Calu3 (cell line): Measurements from ENCODE around the gene PCED1B. TPM values are rescaled to one million over a fixed set of nuclear protein-coding genes. Genes with fewer than 3 reads are reported as not detected.
"Not testable (repeated sequence)": the region's sequence is repeated elsewhere in the genome, so short reads cannot be mapped to it uniquely, and the experiment has no call there.

Experiments
- BruUV-seq: library from RNA; stranded (reverse); fragments of 400-500 nt; replicated peaks from 2 replicates; lab custom pipeline; 2021; lab: Mats Ljungman, UMichigan
- CTCF ChIA-PET: fragments of 300-600 bp; sonication (Branson Sonifier 250); formaldehyde crosslinking; loops from one replicate; lab custom pipeline; 2022; ENCODE audit warnings: antibody characterized with exemption; lab: Charles Lee
- DNase-seq: peaks from one replicate; pipeline ENCODE4 v3.0.0; 2022
- H3K27ac Mint-ChIP-seq: one replicate; pipeline ENCODE4 v1.8.0; 2022; ENCODE audit warnings: mixed read lengths; ENCODE audit not compliant: unreplicated experiment
- H3K27me3 Mint-ChIP-seq: one replicate; pipeline ENCODE4 v1.8.0; 2022; ENCODE audit warnings: mixed read lengths; ENCODE audit not compliant: unreplicated experiment
- H3K36me3 Mint-ChIP-seq: one replicate; pipeline ENCODE4 v1.8.0; 2022; ENCODE audit warnings: mild to moderate bottlenecking, moderate library complexity, mixed read lengths; ENCODE audit not compliant: insufficient read depth, unreplicated experiment
- H3K4me1 Mint-ChIP-seq: one replicate; pipeline ENCODE4 v1.8.0; 2022; ENCODE audit warnings: mild to moderate bottlenecking, low read depth, mixed read lengths; ENCODE audit not compliant: unreplicated experiment
- H3K4me3 Mint-ChIP-seq: one replicate; pipeline ENCODE4 v1.8.0; 2022; ENCODE audit warnings: mild to moderate bottlenecking, low read depth, moderate library complexity, mixed read lengths; ENCODE audit not compliant: unreplicated experiment
- H3K9me3 Mint-ChIP-seq: one replicate; pipeline ENCODE4 v1.8.0; 2022; ENCODE audit warnings: low read depth, mixed read lengths; ENCODE audit not compliant: unreplicated experiment
- intact Hi-C: fragments of 100-400 bp; cut with micrococcal nuclease; formaldehyde crosslinking; loops from one replicate; pipeline ENCODE4 v1.10.0; 2022; ENCODE audit not compliant: unreplicated experiment
- total RNA-seq: library from RNA; stranded (reverse); gene quantifications from 2 replicates; pipeline ENCODE4 v1.2.3, GENCODE V29; 2022
- TF ChIP-seq, protein P1 (sequence below): fragments of 200-600 bp; IDR thresholded peaks from one replicate; pipeline ENCODE4 v1.8.0; 2022; ENCODE audit warnings: antibody characterized with exemption; ENCODE audit not compliant: unreplicated experiment

PCED1B gene
- total RNA-seq, 1 experiment from 2014 or later, result 4.1 TPM

DNA sequence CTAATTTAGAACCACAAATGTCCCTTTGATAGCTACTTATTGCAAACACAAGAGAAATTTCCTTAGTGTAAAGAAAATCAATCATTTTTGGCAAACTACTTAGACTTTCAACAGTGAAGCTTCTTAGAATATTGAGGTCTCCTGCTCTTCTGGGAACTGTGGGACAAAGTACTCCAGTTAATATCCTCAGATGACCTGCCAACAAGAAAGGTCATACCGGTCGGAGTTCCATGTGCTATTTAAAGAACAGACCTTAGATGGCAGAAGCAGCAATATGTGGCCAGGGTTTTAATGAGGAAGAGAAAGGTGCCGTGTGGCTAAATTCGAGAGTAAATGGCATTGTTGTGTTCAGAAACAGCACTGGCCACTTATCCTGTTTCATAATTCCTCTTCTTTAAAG is 115.1 kb downstream of the PCED1B start:
- Mint-ChIP-seq H3K27me3 (no peaks in the 10 kb centered on the region), H3K4me1 (peaks cover 49% of the 10 kb centered on the region), H3K9me3 (no peaks in the 10 kb centered on the region), H3K4me3 (no peak overlapping the region), H3K27ac (no peak overlapping the region), H3K36me3 (peaks cover 8% of the 10 kb centered on the region)
- no peak for DNase-seq
- TF ChIP-seq, protein P1, sequence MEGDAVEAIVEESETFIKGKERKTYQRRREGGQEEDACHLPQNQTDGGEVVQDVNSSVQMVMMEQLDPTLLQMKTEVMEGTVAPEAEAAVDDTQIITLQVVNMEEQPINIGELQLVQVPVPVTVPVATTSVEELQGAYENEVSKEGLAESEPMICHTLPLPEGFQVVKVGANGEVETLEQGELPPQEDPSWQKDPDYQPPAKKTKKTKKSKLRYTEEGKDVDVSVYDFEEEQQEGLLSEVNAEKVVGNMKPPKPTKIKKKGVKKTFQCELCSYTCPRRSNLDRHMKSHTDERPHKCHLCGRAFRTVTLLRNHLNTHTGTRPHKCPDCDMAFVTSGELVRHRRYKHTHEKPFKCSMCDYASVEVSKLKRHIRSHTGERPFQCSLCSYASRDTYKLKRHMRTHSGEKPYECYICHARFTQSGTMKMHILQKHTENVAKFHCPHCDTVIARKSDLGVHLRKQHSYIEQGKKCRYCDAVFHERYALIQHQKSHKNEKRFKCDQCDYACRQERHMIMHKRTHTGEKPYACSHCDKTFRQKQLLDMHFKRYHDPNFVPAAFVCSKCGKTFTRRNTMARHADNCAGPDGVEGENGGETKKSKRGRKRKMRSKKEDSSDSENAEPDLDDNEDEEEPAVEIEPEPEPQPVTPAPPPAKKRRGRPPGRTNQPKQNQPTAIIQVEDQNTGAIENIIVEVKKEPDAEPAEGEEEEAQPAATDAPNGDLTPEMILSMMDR, result no peak
- intact Hi-C loops, result no loop called here
- no TSS peak for BruUV-seq
- CTCF ChIA-PET, result no interaction called here

DNA sequence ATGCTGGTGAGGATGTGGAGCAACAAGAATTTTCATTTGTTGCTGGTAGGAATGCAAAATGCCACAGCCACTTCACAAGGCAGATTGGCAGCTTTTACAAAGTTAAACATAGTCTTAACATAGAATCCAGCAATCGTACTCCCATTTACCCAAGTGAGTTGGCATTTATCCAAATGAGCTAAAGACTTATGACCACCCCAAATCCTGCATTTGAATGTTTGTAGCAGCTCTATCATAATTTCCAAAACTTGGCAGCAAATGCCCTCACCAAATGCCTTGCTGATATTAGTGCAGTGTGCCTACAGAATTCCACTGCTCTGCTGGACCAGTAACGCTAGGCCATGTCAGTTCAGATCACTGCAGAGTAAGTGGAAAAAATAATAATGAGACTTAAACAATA is 121.0 kb downstream of the PCED1B start:
- Mint-ChIP-seq H3K9me3 (peaks cover 2% of the 10 kb centered on the region), H3K4me1 (no peaks in the 10 kb centered on the region), H3K27ac (no peak overlapping the region), H3K4me3 (no peak overlapping the region), H3K36me3 (no peaks in the 10 kb centered on the region), H3K27me3 (no peaks in the 10 kb centered on the region)
- no peak for DNase-seq
- CTCF ChIA-PET, result no interaction called here
- TF ChIP-seq, protein P1, result no peak
- BruUV-seq, result no TSS peak
- intact Hi-C loops, result no loop called here

- DNase-seq, H3K4me3 Mint-ChIP-seq, H3K27ac Mint-ChIP-seq, H3K9me3 Mint-ChIP-seq, H3K36me3 Mint-ChIP-seq, H3K4me1 Mint-ChIP-seq, BruUV-seq, CTCF ChIA-PET, H3K27me3 Mint-ChIP-seq, intact Hi-C loops: not testable (repeated sequence)
Measured at GRCh38 chr12:47201190-47201589, 121.8 kb downstream of the PCED1B start.

DNA sequence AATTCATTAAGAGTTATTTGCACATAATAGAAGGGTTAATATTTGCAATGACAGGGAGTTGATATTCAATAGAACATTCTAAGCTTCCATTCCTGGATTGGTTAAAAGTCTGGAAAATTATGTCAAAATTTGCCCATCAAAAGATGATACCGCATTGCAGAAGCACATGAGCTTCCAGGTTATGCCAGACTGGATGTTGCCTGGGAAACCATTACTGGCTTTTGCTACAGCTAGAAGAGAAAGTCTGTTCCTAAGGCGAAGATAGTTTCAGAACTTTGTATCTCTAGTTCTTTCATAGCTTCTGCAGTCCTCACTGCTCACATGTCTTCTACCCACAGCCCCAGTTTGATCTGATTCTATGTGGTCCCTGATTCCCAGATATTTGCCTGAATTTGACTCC is 122.8 kb downstream of the PCED1B start:
- H3K4me1 Mint-ChIP-seq, result no peaks in the 10 kb centered on the region
- no peaks in the 10 kb centered on the region for H3K27me3 Mint-ChIP-seq
- BruUV-seq, result no TSS peak
- H3K36me3 Mint-ChIP-seq, result no peaks in the 10 kb centered on the region
- intact Hi-C loops, result no loop called here
- no peak overlapping the region for H3K27ac Mint-ChIP-seq
- H3K4me3 Mint-ChIP-seq, result no peak overlapping the region
- CTCF ChIA-PET, result interaction anchor here (0.9 kb wide), 1 partner anchor 106 kb away, joined by 4 read pairs; no protein-coding TSS in a partner anchor
- TF ChIP-seq, protein P1, result no peak
- H3K9me3 Mint-ChIP-seq, result peaks cover 2% of the 10 kb centered on the region
- DNase-seq, result no peak

GRCh38 chr12:47205532-47206449 is 126.4 kb downstream of the PCED1B start:
- no TSS peak for BruUV-seq
- CTCF ChIA-PET, result no interaction called here
- no peak for DNase-seq
- Mint-ChIP-seq H3K4me1 (no peaks in the 10 kb centered on the region), H3K27ac (no peak overlapping the region), H3K27me3 (no peaks in the 10 kb centered on the region), H3K9me3 (peaks cover 2% of the 10 kb centered on the region), H3K4me3 (no peak overlapping the region), H3K36me3 (no peaks in the 10 kb centered on the region)
- TF ChIP-seq, protein P1, result no peak
- intact Hi-C loops, result no loop called here
